GM21528 (cell line): Measurements from ENCODE around the gene GPR137.
"Not testable (repeated sequence)": the region's sequence is repeated elsewhere in the genome, so short reads cannot be mapped to it uniquely, and the experiment has no call there.

Experiments
- ATAC-seq: cut with Tn5 transposase; IDR thresholded peaks from one replicate; pipeline ENCODE4 v1.9.1; 2021; ENCODE audit warnings: mild to moderate bottlenecking, moderate library complexity; ENCODE audit not compliant: unreplicated experiment, low FRiP score

GPR137 gene

DNA sequence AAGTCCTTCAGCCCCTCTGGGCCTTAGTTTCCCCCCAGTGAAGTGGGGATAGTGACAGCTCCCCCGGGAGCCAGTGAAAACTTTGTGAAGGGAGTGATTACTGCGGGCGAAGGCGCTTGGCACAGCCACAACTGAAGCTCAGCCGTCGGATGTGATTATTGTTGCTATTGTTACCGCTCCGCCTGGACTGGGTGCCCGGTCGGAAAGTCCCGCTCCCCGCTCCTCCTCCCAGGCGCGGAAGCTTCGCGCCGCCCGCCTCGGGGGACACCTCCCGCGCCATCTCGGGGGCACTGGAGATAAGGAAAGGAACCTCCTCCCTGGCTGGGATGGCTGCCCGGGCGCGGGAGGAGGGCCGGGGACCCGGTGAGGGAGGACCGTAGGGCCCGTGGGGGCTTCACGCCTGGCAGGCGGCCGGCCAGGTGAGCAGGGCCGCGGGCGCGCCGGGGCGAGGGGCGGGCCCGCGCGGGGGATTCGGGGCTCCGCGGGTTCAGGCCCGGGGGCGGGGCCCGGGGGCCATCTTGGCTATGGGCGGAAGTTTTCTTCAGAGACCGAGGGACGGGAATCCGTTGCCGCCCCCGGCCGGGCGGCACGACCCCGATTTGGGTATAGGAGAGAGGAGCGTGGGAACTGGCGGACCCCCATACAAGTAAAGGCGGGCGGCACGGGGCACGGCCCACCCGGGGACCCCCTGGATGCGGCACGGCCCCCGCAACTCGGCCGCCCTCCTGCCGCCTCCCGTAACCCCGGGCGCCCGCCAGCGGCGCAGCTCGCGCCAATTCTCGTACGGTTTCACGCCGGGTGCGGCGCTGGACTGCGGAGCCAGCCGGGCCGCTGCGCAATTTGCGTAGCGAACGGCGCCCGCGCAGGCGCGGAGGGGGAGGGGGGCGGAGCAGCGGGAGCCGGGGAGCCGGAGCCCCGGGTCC is at the start of gene GPR137:
GPR137 (plus strand) TSS at position 887 of the 923 bp plus-strand sequence. CDS start 677 bp downstream, outside the sequence.
- ATAC-seq: peak; percentile 57

DNA sequence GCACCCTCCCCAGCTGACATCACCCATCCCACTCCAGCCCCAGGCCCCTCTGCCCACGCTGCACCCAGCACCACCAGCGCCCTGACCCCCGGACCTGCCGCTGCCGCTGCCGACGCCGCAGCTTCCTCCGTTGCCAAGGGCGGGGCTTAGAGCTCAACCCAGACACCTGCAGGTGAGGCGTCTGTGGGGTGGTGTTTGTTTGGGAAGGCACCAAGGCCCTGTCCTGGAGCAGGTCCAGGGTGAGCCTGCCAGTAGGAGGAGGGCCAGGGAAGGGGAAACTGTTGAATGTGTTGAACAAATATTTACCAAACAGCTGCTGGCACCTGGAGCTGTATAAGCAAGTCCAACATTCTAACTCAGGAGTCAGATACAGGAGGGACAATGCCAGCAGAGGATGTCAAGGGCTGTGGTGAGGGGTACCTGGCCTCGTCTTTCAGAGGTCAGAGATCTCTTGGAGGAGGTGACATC is 48.1 kb upstream of the GPR137 start:
- no peak for ATAC-seq

GRCh38 chr11:64238076-64238475 is 47.6 kb upstream of the GPR137 start:
- ATAC-seq: no peak

DNA sequence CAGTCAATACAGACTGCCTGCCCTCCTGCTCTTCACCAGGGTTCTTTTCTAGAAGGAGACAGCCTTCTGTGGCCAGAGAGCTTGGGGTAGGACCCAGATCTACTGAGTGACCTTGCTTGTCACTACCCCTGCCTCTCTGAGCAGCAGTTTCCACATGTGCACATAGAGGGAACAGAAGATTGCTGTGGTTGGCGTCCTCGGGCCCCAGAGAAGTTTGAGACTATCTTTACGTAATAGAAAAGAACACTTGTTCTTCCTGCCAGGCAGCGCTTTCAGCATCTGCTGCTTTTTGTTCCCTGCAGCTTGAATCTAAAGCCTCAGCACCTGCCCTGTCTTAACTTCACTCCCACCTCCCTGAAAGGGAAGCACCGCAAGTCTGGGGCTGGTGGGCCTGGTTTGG is 46.6 kb upstream of the GPR137 start:
- no peak for ATAC-seq

- no peak for ATAC-seq
Observed at GRCh38 chr11:64239662-64240434, 45.8 kb upstream of the GPR137 start.

GRCh38 chr11:64240435-64241240 is 45.0 kb upstream of the GPR137 start, which contains the start of gene FKBP2:
FKBP2 (plus strand) TSS chr11:64241095; CDS start chr11:64242388, 1,293 bp downstream.
- peak; percentile 49 for ATAC-seq

GRCh38 chr11:64241241-64241490 is 44.5 kb upstream of the GPR137 start:
- peak; percentile 66 for ATAC-seq

DNA sequence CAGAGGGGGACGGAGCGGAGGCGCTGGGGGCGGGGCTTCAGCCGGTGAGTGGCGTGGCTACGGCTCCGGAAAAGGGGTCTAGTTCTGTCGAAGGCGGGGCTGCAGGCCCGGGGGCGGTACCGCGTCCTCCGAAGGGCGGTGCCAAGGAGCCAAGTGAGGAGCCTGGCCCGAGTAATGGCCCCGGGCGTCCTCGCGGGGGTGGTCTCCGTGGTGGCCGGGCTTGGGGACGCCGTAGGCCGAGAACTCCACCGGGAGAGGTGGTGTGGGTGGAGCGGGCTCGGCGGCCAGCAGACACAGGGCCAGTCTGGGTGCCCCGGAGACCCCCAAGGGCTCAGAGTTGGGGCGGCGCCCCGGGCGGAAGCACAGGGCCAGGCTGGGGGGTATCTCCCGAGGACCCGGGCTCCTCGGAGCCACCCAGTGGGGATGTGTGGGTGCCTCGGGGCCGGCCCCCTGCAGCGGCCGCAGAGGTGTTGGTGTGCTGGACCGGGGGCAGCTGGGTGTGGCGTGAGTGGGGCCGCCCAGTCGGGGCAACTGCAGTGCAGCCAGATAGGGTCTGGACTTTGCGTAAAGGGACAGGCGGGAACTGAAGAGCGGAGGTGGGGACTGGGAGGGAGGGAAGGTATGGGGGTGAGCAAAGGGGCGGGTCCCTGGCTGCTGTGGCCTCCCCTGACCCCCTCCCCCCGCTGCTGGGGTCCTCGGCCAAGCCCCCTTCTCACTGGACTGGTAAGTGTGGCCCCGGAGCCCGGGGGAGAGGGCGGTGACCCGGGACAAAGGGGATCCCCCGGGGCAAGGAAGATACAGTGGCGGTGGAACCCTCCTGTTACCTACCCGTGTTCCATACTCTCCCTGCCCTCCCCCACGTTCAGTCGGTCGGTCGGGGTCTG is 43.9 kb upstream of the GPR137 start:
- ATAC-seq: peak; percentile 61

- ATAC-seq: no peak
Observed at GRCh38 chr11:64243236-64243854, 42.3 kb upstream of the GPR137 start.

DNA sequence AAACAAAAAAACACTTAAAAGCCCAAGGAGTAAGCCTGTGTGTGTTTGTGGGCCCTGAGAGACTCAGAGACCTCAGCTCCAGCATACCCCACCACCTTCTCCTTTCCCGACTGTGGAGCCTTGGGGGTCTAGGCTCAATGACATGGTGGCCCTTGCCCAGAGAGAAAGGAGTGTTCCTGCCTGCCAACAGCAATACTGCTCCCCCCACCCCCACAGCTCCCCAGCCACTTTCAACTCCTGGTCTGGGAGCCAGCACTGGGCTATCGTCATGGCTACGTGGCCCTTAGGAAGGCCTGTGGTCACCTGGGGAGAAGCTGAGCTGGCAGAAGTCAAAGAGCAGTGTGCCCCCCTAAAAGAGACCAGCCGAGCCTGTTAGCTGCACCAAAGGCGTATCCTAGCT is 41.5 kb upstream of the GPR137 start:
- no peak for ATAC-seq

GRCh38 chr11:64244966-64245365 is 40.7 kb upstream of the GPR137 start:
- no peak for ATAC-seq

DNA sequence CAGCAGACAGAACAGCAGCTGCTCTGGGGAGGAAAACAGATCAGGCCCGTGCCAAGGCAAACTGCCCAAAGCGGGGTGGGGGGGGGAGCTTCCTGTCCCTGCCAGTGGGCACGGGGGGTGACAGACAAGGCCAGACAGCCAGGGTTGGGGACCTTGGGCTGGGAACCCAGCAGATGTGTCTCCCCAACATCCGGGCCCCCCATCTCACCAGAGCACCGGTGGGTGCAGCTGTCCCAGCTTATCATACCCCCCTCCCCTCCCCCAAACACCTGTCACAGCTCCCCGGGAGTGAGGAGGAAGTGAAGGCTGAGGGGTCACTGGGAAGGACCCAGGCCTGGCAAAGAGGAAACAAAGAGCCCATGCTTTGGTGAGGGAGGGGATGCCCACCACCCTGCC is 40.2 kb upstream of the GPR137 start:
- no peak for ATAC-seq

- ATAC-seq: no peak
Observed at GRCh38 chr11:64245797-64246620, 39.6 kb upstream of the GPR137 start.

- ATAC-seq: not testable (repeated sequence)
Observed at GRCh38 chr11:64246621-64246870, 39.1 kb upstream of the GPR137 start.

DNA sequence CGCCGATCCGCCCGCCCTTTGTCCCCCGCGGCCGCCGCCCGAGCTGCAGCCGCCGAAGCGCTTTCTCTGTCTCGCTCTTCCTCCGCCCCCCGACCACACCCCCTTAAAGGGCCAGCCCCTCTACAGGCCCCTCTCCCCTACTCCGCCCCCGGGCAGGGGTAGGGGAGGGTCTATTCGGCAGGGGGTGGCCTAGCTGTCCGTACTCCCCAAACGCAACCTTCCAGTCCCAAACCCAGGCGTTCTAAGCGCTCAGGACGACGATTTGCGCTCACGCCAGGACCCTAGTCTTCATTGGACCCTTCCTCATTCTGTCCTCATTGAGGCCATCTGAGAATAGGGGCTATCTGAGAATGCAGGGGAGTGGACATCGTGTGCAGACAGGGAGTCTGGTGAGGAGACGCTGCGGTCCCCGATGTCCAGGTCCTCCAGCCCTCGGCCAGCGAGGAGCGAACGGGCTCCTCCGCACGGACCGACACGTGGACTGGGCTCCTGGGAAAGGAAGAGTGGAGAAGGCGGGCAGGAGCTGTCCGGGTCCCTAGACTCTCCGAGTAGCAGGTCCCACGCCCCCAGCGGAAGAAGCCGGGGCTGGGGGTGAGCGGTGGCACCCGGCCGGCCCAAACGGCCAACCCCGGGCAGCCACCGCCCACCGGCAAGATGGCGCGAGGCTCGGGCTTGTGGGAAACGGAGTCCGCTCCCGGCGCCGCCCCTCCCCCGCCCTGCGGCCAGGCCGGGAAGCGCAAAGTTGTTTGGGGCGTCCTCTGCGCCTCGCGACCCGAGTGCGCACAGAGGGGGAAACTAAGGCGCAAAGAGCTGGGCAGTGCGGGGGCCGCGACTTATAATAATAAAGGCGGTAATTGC is 38.5 kb upstream of the GPR137 start, which contains the start of gene PPP1R14B:
PPP1R14B (minus strand) TSS at position 73 of the 858 bp plus-strand sequence. CDS start 270 bp downstream, outside the sequence.
- no peak for ATAC-seq

DNA sequence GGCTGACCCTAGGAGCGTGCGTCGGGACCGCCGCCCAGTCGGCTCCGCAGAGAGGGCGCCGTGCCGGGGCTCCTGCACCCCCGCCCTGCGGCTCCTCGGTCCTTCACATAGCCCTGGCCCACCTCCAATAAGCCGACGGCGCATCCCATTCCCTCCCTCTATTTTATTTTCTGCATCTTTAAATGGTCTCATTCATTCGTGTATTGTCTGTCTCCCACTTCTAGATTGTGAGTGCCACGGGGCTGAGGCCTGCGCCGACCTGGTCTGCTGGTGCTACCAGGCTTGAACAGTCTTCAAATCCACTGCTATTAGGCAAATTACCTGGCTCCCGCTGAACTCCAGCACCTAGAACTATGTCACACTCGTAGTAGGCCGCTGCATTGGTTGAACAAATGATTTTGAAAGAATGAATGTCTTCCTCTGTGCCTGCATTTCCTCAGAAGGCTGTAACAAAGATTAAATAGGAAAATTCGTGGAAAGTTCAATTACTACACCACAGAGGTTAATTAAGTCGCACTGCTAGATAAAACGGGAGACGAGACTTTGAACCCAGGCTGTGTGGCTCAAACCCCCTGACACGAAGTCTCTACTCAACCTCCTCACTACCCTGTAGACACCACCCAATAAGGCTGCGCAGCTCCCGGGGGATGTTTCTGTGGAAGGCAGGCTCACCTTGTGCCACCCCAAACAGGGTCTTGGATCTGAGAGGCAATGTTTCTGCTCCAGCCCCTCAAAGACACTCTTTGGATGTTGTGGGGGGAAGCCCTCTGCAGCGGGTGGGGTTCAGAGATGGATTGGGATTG is 37.7 kb upstream of the GPR137 start:
- no peak for ATAC-seq

- no peak for ATAC-seq
Observed at GRCh38 chr11:64248578-64248977, 37.1 kb upstream of the GPR137 start.
